Panc1 (cell line): ENCODE results near the gene MYPN. TPM values are rescaled to one million over a fixed set of nuclear protein-coding genes. Genes with fewer than 3 reads are reported as not detected.

ENCODE experiments used
- ATAC-seq: fragments of 200-7000 bp; cut with Tn5 transposase; 2 replicates; pipeline ENCODE4 v1.9.1; 2020; ENCODE audit warnings: mild to moderate bottlenecking, moderate library complexity
- BruUV-seq: library from RNA; stranded (reverse); fragments of 400-500 nt; replicated peaks from 2 replicates; lab custom pipeline; 2021; lab: Mats Ljungman, UMichigan
- CTCF ChIA-PET: fragments of 300-600 bp; sonication (Branson Sonifier 250); formaldehyde crosslinking; loops from one replicate; lab custom pipeline; 2022; ENCODE audit warnings: antibody characterized with exemption; lab: Charles Lee
- POLR2A ChIA-PET: fragments of 300-600 bp; sonication (Branson Sonifier 250); formaldehyde crosslinking; loops from one replicate; lab custom pipeline; 2022; ENCODE audit warnings: antibody characterized with exemption; lab: Charles Lee
- DNase-seq: peaks from one replicate; pipeline ENCODE4 v3.0.0-alpha.2; 2010; ENCODE audit warnings: low read depth, low spot score
- H3K27ac ChIP-seq: 2 replicates; pipeline ENCODE4 v1.5.1; 2011; ENCODE audit warnings: mild to moderate bottlenecking, low read length, inconsistent platforms
- H3K27me3 ChIP-seq: fragments of 200-500 bp; sonication (Bioruptor generic); 2 replicates; pipeline ENCODE4 v1.6.0; 2014; ENCODE audit warnings: low read length, inconsistent platforms; ENCODE audit not compliant: control insufficient read depth, insufficient read depth
- H3K36me3 ChIP-seq: fragments of 200-500 bp; sonication (Bioruptor generic); 2 replicates; pipeline ENCODE4 v1.5.1; 2014; ENCODE audit warnings: inconsistent platforms, mild to moderate bottlenecking, low read length, moderate library complexity; ENCODE audit not compliant: control insufficient read depth, insufficient read depth
- H3K4me1 ChIP-seq: 2 replicates; pipeline ENCODE4 v1.5.1; 2011; ENCODE audit warnings: inconsistent platforms, mild to moderate bottlenecking, low read length, moderate library complexity; ENCODE audit not compliant: control insufficient read depth, insufficient read depth
- H3K4me3 ChIP-seq, 2 experiments: 2 replicates each; pipeline ENCODE4 v1.5.1; 2011 to 2012; ENCODE audit warnings: low read depth in 2 of 2, low read length in 2 of 2, mild to moderate bottlenecking in 2 of 2, inconsistent platforms in 1 of 2, moderate library complexity in 1 of 2
- H3K9me3 ChIP-seq: fragments of 200-500 bp; sonication (Bioruptor generic); 2 replicates; pipeline ENCODE4 v1.5.1; 2014; ENCODE audit warnings: low read depth, mild to moderate bottlenecking, inconsistent platforms, low read length, moderate library complexity; ENCODE audit not compliant: control insufficient read depth, insufficient read depth
- POLR2AphosphoS5 ChIP-seq: IDR thresholded peaks from 2 replicates; pipeline ENCODE4 v1.6.1; 2012; ENCODE audit warnings: mild to moderate bottlenecking, low read depth, low read length, moderate library complexity
- SIN3A ChIP-seq: IDR thresholded peaks from 2 replicates; pipeline ENCODE4 v1.6.1; 2012; ENCODE audit warnings: low read depth, mild to moderate bottlenecking, low read length, moderate library complexity, borderline replicate concordance; ENCODE audit not compliant: insufficient read depth
- TCF7L2 ChIP-seq: IDR thresholded peaks from 2 replicates; pipeline ENCODE4 v1.6.1; 2011; ENCODE audit warnings: mild to moderate bottlenecking, low read depth, low read length, inconsistent platforms
- in situ Hi-C: cut with HindIII; loops from 2 replicates; pipeline ENCODE4 v1.10.0; 2016; ENCODE audit warnings: low sequenced_read_pairs, low pct_unique_long_range_greater_than_20kb
- intact Hi-C: fragments of 100-400 bp; cut with micrococcal nuclease; formaldehyde crosslinking; loops from one replicate; pipeline ENCODE4 v1.10.0; 2022; ENCODE audit not compliant: unreplicated experiment
- total RNA-seq: library from RNA; stranded (reverse); gene quantifications from one replicate; pipeline ENCODE4 v1.2.1, GENCODE V29; 2021; ENCODE audit not compliant: unreplicated experiment
- TF ChIP-seq, protein P1 (sequence below), 2 experiments: IDR thresholded peaks; 2 replicates each; pipeline ENCODE4 v1.6.1; 2011 to 2012; ENCODE audit warnings: low read depth in 2 of 2, control low read depth in 1 of 2, low read length in 1 of 2, mild to moderate bottlenecking in 1 of 2, moderate library complexity in 1 of 2; ENCODE audit not compliant: insufficient read depth in 1 of 2
- TF ChIP-seq, protein P2 (sequence below): fragments of 450-650 bp; IDR thresholded peaks from 2 replicates; pipeline ENCODE4 v1.5.1; 2017; ENCODE audit warnings: mild to moderate bottlenecking

The MYPN gene
- total RNA-seq, 1 experiment from 2014 or later: 39.1 TPM

DNA sequence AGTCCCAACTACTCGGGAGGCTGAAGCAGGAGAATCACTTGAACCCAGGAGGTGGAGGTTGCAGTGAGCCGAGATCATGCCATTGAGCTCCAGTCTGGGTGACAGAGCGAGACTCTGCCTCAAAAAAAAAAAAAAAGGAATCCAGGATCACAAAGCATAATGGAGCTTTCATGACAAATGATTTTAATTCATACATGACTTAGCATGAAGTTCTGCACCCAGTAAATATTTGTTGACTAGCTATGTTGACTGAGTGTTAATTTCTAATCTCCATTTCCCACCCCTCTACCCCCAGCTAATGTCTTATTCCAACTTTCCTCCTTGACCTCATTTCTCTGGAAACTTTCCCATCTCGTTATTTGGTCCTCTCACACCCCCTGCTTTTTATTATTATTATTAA lies 69.3 kb downstream of the MYPN start:
- TF ChIP-seq, protein P1, sequence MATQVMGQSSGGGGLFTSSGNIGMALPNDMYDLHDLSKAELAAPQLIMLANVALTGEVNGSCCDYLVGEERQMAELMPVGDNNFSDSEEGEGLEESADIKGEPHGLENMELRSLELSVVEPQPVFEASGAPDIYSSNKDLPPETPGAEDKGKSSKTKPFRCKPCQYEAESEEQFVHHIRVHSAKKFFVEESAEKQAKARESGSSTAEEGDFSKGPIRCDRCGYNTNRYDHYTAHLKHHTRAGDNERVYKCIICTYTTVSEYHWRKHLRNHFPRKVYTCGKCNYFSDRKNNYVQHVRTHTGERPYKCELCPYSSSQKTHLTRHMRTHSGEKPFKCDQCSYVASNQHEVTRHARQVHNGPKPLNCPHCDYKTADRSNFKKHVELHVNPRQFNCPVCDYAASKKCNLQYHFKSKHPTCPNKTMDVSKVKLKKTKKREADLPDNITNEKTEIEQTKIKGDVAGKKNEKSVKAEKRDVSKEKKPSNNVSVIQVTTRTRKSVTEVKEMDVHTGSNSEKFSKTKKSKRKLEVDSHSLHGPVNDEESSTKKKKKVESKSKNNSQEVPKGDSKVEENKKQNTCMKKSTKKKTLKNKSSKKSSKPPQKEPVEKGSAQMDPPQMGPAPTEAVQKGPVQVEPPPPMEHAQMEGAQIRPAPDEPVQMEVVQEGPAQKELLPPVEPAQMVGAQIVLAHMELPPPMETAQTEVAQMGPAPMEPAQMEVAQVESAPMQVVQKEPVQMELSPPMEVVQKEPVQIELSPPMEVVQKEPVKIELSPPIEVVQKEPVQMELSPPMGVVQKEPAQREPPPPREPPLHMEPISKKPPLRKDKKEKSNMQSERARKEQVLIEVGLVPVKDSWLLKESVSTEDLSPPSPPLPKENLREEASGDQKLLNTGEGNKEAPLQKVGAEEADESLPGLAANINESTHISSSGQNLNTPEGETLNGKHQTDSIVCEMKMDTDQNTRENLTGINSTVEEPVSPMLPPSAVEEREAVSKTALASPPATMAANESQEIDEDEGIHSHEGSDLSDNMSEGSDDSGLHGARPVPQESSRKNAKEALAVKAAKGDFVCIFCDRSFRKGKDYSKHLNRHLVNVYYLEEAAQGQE (IDR thresholded peaks at IDR 0.05; ENCODE audit: insufficient read depth in 1 of 2, low read depth in 2 of 2, low read length in 1 of 2): no peak
- TF ChIP-seq POLR2AphosphoS5: no peak
- no peak for TF ChIP-seq SIN3A
- TF ChIP-seq, protein P2, sequence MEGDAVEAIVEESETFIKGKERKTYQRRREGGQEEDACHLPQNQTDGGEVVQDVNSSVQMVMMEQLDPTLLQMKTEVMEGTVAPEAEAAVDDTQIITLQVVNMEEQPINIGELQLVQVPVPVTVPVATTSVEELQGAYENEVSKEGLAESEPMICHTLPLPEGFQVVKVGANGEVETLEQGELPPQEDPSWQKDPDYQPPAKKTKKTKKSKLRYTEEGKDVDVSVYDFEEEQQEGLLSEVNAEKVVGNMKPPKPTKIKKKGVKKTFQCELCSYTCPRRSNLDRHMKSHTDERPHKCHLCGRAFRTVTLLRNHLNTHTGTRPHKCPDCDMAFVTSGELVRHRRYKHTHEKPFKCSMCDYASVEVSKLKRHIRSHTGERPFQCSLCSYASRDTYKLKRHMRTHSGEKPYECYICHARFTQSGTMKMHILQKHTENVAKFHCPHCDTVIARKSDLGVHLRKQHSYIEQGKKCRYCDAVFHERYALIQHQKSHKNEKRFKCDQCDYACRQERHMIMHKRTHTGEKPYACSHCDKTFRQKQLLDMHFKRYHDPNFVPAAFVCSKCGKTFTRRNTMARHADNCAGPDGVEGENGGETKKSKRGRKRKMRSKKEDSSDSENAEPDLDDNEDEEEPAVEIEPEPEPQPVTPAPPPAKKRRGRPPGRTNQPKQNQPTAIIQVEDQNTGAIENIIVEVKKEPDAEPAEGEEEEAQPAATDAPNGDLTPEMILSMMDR: no peak
- no peak for TF ChIP-seq TCF7L2
- Histone ChIP-seq H3K4me3 (no peak overlapping the region), H3K27me3 (no peaks in the 10 kb centered on the region), H3K4me1 (no peaks in the 10 kb centered on the region), H3K9me3 (no peaks in the 10 kb centered on the region), H3K36me3 (no peaks in the 10 kb centered on the region; the same call in 1 of the 2 replicates), H3K27ac (no peak overlapping the region)
- DNase-seq: no peak
- intact Hi-C loops (no loop called here), in situ Hi-C loops (no loop called here)
- POLR2A ChIA-PET: interaction anchor here (0.6 kb wide), 1 partner anchor 133 kb away, joined by 9 read pairs; no protein-coding TSS in a partner anchor
- BruUV-seq: no TSS peak
- ATAC-seq: no peak
- CTCF ChIA-PET: no interaction called here

DNA sequence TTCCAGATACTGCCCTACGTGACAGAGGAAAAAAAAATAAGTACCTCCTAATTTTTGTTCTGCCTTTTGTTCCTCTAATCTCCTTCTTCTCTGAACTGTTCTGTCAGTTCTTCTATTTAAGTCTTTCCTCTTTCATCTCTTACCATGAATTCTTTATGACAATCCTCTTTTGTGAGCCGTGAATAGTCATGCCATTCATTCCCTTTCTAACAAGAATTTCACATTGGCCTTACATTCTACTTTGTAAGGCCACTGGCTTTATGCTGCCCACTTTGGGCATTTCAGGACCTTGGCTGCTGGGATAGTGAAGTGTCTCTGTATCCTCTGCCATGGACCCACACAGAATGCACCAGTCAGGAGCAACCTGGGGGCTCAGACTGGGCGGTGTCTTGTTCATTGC lies 69.7 kb downstream of the MYPN start:
- POLR2A ChIA-PET: no interaction called here
- no TSS peak for BruUV-seq
- no peaks in the 10 kb centered on the region for H3K9me3 ChIP-seq

More for the DNA sequence above, 69.7 kb downstream of the MYPN start:
- Histone ChIP-seq H3K27ac (no peak overlapping the region), H3K4me3 (no peak overlapping the region), H3K27me3 (no peaks in the 10 kb centered on the region), H3K36me3 (no peaks in the 10 kb centered on the region; the same call in 1 of the 2 replicates), H3K4me1 (no peaks in the 10 kb centered on the region)
- intact Hi-C loops: no loop called here
- no peak for DNase-seq
- TF ChIP-seq SIN3A (no peak), POLR2AphosphoS5 (no peak), TCF7L2 (no peak)
- TF ChIP-seq, protein P2: no peak
- TF ChIP-seq, protein P1 (IDR thresholded peaks at IDR 0.05; ENCODE audit: insufficient read depth in 1 of 2, low read depth in 2 of 2, low read length in 1 of 2): no peak
- CTCF ChIA-PET: no interaction called here
- in situ Hi-C loops: no loop called here
- no peak for ATAC-seq
